D721Med (cell line): ENCODE data around the gene KRT74.

Experiments
- DNase-seq: peaks from one replicate; pipeline ENCODE4 v3.0.0; 2011; ENCODE audit warnings: low spot score; ENCODE audit not compliant: insufficient read length
- FAIRE-seq: peaks from 2 replicates; lab custom pipeline; 2011; peaks lifted over from hg19 to GRCh38; lab: Jason Lieb, UNC
- CTCF ChIP-seq: IDR thresholded peaks from 2 replicates; pipeline ENCODE4 v1.5.1; 2012; ENCODE audit warnings: mild to moderate bottlenecking, control low read depth; ENCODE audit not compliant: insufficient read depth; ENCODE audit errors: missing control alignments

KRT74 gene

GRCh38 chr12:52531566-52532300 lies 41.9 kb downstream of the KRT74 start:
- DNase-seq (no peak), FAIRE-seq (no peak)
- TF ChIP-seq CTCF = no peak

- FAIRE-seq = no peak
- TF ChIP-seq CTCF = no peak
- DNase-seq = no peak
Observed at GRCh38 chr12:52530905-52531304, 42.7 kb downstream of the KRT74 start.

GRCh38 chr12:52530366-52530765 lies 43.3 kb downstream of the KRT74 start:
- FAIRE-seq (no peak), DNase-seq (no peak)
- TF ChIP-seq CTCF = no peak

GRCh38 chr12:52529846-52530245 lies 43.8 kb downstream of the KRT74 start:
- no peak for DNase-seq

GRCh38 chr12:52529417-52529816 lies 44.2 kb downstream of the KRT74 start:
- DNase-seq (no peak), FAIRE-seq (no peak)
- TF ChIP-seq CTCF = no peak

More at GRCh38 chr12:52529846-52530245, 43.8 kb downstream of the KRT74 start:
- no peak for FAIRE-seq
- no peak for TF ChIP-seq CTCF

- FAIRE-seq (no peak), DNase-seq (no peak)
- no peak for TF ChIP-seq CTCF
Observed at GRCh38 chr12:52528641-52529143, 45.0 kb downstream of the KRT74 start.
